H9 (cell line): ENCODE results near the gene CAPG. TPM values are rescaled to one million over a fixed set of nuclear protein-coding genes. Genes with fewer than 3 reads are reported as not detected.

Experiments used
- DNase-seq: peaks from one replicate; pipeline ENCODE4 v3.0.0-alpha.2; 2017
- H2AFZ ChIP-seq: one replicate; pipeline ENCODE4 v1.6.1; 2013; ENCODE audit warnings: mild to moderate bottlenecking, low read length, control low read depth, moderate library complexity
- H2AK5ac ChIP-seq: 2 replicates; pipeline ENCODE4 v1.6.1; 2013; ENCODE audit warnings: low read length, control low read depth, mixed read lengths; ENCODE audit not compliant: insufficient read length
- H2BK120ac ChIP-seq: one replicate; pipeline ENCODE4 v1.6.1; 2013; ENCODE audit warnings: low read depth, mild to moderate bottlenecking, low read length, control low read depth, inconsistent platforms; ENCODE audit not compliant: poor library complexity, severe bottlenecking
- H2BK12ac ChIP-seq: 2 replicates; pipeline ENCODE4 v1.6.1; 2013; ENCODE audit warnings: low read length, control low read depth, mixed read lengths, low read depth; ENCODE audit not compliant: insufficient read length
- H2BK15ac ChIP-seq: 2 replicates; pipeline ENCODE4 v1.6.1; 2013; ENCODE audit warnings: low read depth, low read length, control low read depth
- H2BK20ac ChIP-seq: one replicate; pipeline ENCODE4 v1.6.1; 2013; ENCODE audit warnings: low read depth, mild to moderate bottlenecking, low read length, control low read depth, inconsistent platforms; ENCODE audit not compliant: poor library complexity, severe bottlenecking
- H2BK5ac ChIP-seq: 2 replicates; pipeline ENCODE4 v1.6.1; 2013; ENCODE audit warnings: low read length, control low read depth, mixed read lengths; ENCODE audit not compliant: insufficient read length
- H3K14ac ChIP-seq: 2 replicates; pipeline ENCODE4 v1.6.1; 2013; ENCODE audit warnings: low read length, control low read depth; ENCODE audit not compliant: insufficient read depth
- H3K18ac ChIP-seq: 2 replicates; pipeline ENCODE4 v1.6.1; 2013; ENCODE audit warnings: low read depth, mild to moderate bottlenecking, mixed read lengths, low read length, control low read depth; ENCODE audit not compliant: insufficient read length
- H3K23ac ChIP-seq: 2 replicates; pipeline ENCODE4 v1.6.1; 2013; ENCODE audit warnings: low read length, control low read depth, mixed read lengths, low read depth; ENCODE audit not compliant: insufficient read length
- H3K23me2 ChIP-seq: 2 replicates; pipeline ENCODE4 v1.6.1; 2013; ENCODE audit warnings: low read depth, mild to moderate bottlenecking, mixed read lengths, low read length, control low read depth; ENCODE audit not compliant: insufficient read length, poor library complexity, severe bottlenecking
- H3K27ac ChIP-seq: 2 replicates; pipeline ENCODE4 v1.5.1; 2013; ENCODE audit warnings: low read length, control low read depth, mixed read lengths, low read depth; ENCODE audit not compliant: insufficient read length
- H3K27me3 ChIP-seq: 2 replicates; pipeline ENCODE4 v1.6.1; 2013; ENCODE audit warnings: low read length, control low read depth, inconsistent platforms; ENCODE audit not compliant: insufficient read depth
- H3K4ac ChIP-seq: 2 replicates; pipeline ENCODE4 v1.6.1; 2013; ENCODE audit warnings: low read depth, mild to moderate bottlenecking, control low read depth, inconsistent platforms, low read length, moderate library complexity
- H3K4me1 ChIP-seq: 2 replicates; pipeline ENCODE4 v1.6.1; 2013; ENCODE audit warnings: low read length, control low read depth, inconsistent platforms; ENCODE audit not compliant: insufficient read depth
- H3K4me2 ChIP-seq: 2 replicates; pipeline ENCODE4 v1.6.1; 2013; ENCODE audit warnings: low read length, control low read depth, mixed read lengths; ENCODE audit not compliant: insufficient read length, insufficient read depth
- H3K56ac ChIP-seq: 2 replicates; pipeline ENCODE4 v1.6.1; 2013; ENCODE audit warnings: low read depth, mild to moderate bottlenecking, mixed read lengths, low read length, control low read depth; ENCODE audit not compliant: insufficient read length
- H3K79me1 ChIP-seq: 2 replicates; pipeline ENCODE4 v1.6.1; 2013; ENCODE audit warnings: low read depth, mild to moderate bottlenecking, moderate library complexity, low read length, control low read depth, inconsistent platforms; ENCODE audit not compliant: insufficient read depth, poor library complexity, severe bottlenecking
- H3K79me2 ChIP-seq: 2 replicates; pipeline ENCODE4 v1.6.1; 2013; ENCODE audit warnings: low read length, control low read depth, inconsistent platforms; ENCODE audit not compliant: insufficient read depth
- H3K9ac ChIP-seq: 2 replicates; pipeline ENCODE4 v1.6.1; 2013; ENCODE audit warnings: low read length, control low read depth, mixed read lengths; ENCODE audit not compliant: insufficient read length; ENCODE audit errors: extremely low read depth
- H3K9me3 ChIP-seq: one replicate; pipeline ENCODE4 v1.6.1; 2013; ENCODE audit warnings: low read depth, low read length, inconsistent platforms; ENCODE audit not compliant: control insufficient read depth
- H3T11ph ChIP-seq: one replicate; pipeline ENCODE4 v1.6.1; 2013; ENCODE audit warnings: mild to moderate bottlenecking, low read length, control low read depth, inconsistent platforms
- H4K20me1 ChIP-seq: one replicate; pipeline ENCODE4 v1.6.1; 2013; ENCODE audit not compliant: control insufficient read depth, insufficient read length, insufficient read depth
- H4K5ac ChIP-seq: 2 replicates; pipeline ENCODE4 v1.6.1; 2013; ENCODE audit warnings: low read depth, mild to moderate bottlenecking, mixed read lengths, low read length, control low read depth; ENCODE audit not compliant: insufficient read length
- H4K8ac ChIP-seq: replicated peaks from 2 replicates; pipeline ENCODE4 v1.6.1; 2013; ENCODE audit warnings: low read length, control low read depth, mixed read lengths, low read depth; ENCODE audit not compliant: insufficient read length
- H4K91ac ChIP-seq: 2 replicates; pipeline ENCODE4 v1.6.1; 2013; ENCODE audit warnings: low read depth, mild to moderate bottlenecking, moderate library complexity, mixed read lengths, low read length, control low read depth; ENCODE audit not compliant: insufficient read length
- H3K27ac Mint-ChIP-seq, 3 experiments: 2 replicates in 2 of 3; 3 replicates in 1 of 3; pipeline ENCODE4 v1.8.0; 2020 to 2021; ENCODE audit warnings: mixed read lengths in 3 of 3, mild to moderate bottlenecking in 1 of 3, moderate library complexity in 1 of 3
- H3K27me3 Mint-ChIP-seq: 2 replicates; pipeline ENCODE4 v1.8.0; 2021; ENCODE audit warnings: low read depth, mild to moderate bottlenecking, moderate library complexity, mixed read lengths
- H3K36me3 Mint-ChIP-seq, 3 experiments: 2 replicates in 2 of 3; 3 replicates in 1 of 3; pipeline ENCODE4 v1.8.0; 2020 to 2021; ENCODE audit warnings: low read depth in 3 of 3, mixed read lengths in 3 of 3; ENCODE audit not compliant: insufficient read depth in 1 of 3
- H3K4me1 Mint-ChIP-seq, 2 experiments: 2 replicates each; pipeline ENCODE4 v1.8.0; 2020; ENCODE audit warnings: mixed read lengths in 2 of 2
- H3K4me3 Mint-ChIP-seq, 2 experiments: 2 replicates in 1 of 2; 3 replicates in 1 of 2; pipeline ENCODE4 v1.8.0; 2020 to 2021; ENCODE audit warnings: mild to moderate bottlenecking in 2 of 2, mixed read lengths in 2 of 2, moderate library complexity in 1 of 2
- H3K9me3 Mint-ChIP-seq, 2 experiments: 2 replicates in 1 of 2; 3 replicates in 1 of 2; pipeline ENCODE4 v1.8.0; 2020; ENCODE audit warnings: mild to moderate bottlenecking in 2 of 2, mixed read lengths in 2 of 2, moderate library complexity in 1 of 2
- CTCF ChIP-seq: fragments of 200-600 bp; sonication (generic); conservative IDR thresholded peaks from 3 replicates; pipeline ENCODE4 v1.8.0; 2021; ENCODE audit warnings: antibody characterized with exemption, mild to moderate bottlenecking
- WGBS: extraction: QIAGEN DNeasy Blood & Tissue Kit; methylation state at CpG from one replicate; pipeline ENCODE4 v1.1.7; 2013; ENCODE audit warnings: missing lambda C conversion rate, low lambda C conversion rate, mixed read lengths; ENCODE audit not compliant: insufficient read length; ENCODE audit errors: extremely low coverage; 5-methylcytosine and 5-hydroxymethylcytosine counted together
- total RNA-seq: library from RNA; stranded (reverse); gene quantifications from 2 replicates; pipeline ENCODE4 v1.2.1, GENCODE V29; 2021

The CAPG gene
- total RNA-seq, 1 experiment from 2014 or later: 72.8 TPM

- no peak overlapping the region for H3T11ph ChIP-seq
- no peaks in the 10 kb centered on the region for H3K23me2 ChIP-seq
- no peak overlapping the region for H2AK5ac ChIP-seq
- no CpG with 5 or more reads among the region's 3 CpGs for WGBS
- no peak overlapping the region for H3K56ac ChIP-seq
- H2BK12ac ChIP-seq: no peak overlapping the region
- H3K9ac ChIP-seq: no peak overlapping the region
- H3K4me2 ChIP-seq: no peak overlapping the region
- TF ChIP-seq CTCF: no peak
- H3K9me3 ChIP-seq: no peaks in the 10 kb centered on the region
- H2AFZ ChIP-seq: no peak overlapping the region
- no peak overlapping the region for H2BK20ac ChIP-seq
- H2BK120ac ChIP-seq: no peak overlapping the region
- no peak for DNase-seq
- no peaks in the 10 kb centered on the region for H4K20me1 ChIP-seq
- no peak overlapping the region for H3K27ac ChIP-seq
- Mint-ChIP-seq H3K4me1 (peaks cover 0 to 3% of the 10 kb centered on the region in 2 experiments; a peak in 2 of 4 replicates), H3K27me3 (no peaks in the 10 kb centered on the region), H3K4me3 (no peak overlapping the region), H3K27ac (no peak overlapping the region), H3K36me3 (peaks cover 15 to 56% (median 21%) of the 10 kb centered on the region in 3 experiments; a peak in 6 of 7 replicates), H3K9me3 (no peaks in the 10 kb centered on the region)
- no peak overlapping the region for H4K91ac ChIP-seq
- no peak overlapping the region for H4K5ac ChIP-seq
- no peak overlapping the region for H2BK5ac ChIP-seq
- H2BK15ac ChIP-seq: no peak overlapping the region
- no peak overlapping the region for H3K14ac ChIP-seq
- no peak overlapping the region for H4K8ac ChIP-seq
- no peaks in the 10 kb centered on the region for H3K79me2 ChIP-seq
- H3K27me3 ChIP-seq: no peaks in the 10 kb centered on the region
- H3K4ac ChIP-seq: no peak overlapping the region
- H3K79me1 ChIP-seq: no peaks in the 10 kb centered on the region
- no peak overlapping the region for H3K23ac ChIP-seq
- H3K4me1 ChIP-seq: no peaks in the 10 kb centered on the region; the same call in 1 of the 2 replicates
- no peak overlapping the region for H3K18ac ChIP-seq
These were observed 62.6 kb downstream of the CAPG start for GRCh38 chr2:85347599-85347998.

Other genes with a start within 250 kb of the CAPG start
- gene TGOLN2, start 82.4 kb downstream of the CAPG start, total RNA-seq: 47.7 and 47.8 TPM in 2 replicates
- 14.7 and 16.7 TPM in 2 replicates for gene RETSAT, start 55.8 kb downstream of the CAPG start, total RNA-seq
- 7.4 and 7.6 TPM in 2 replicates for gene ELMOD3, start 55.6 kb downstream of the CAPG start, total RNA-seq
- 0.61 TPM in 2 replicates for gene SH2D6, start 8.3 kb upstream of the CAPG start, total RNA-seq
- 447 and 459 TPM in 2 replicates for gene MAT2A, start 128.8 kb upstream of the CAPG start, total RNA-seq
- gene GGCX, start 151.1 kb upstream of the CAPG start, total RNA-seq: 32.2 and 32.9 TPM in 2 replicates
- 33.4 and 34.3 TPM in 2 replicates for gene VAMP8, start 167.2 kb upstream of the CAPG start, total RNA-seq
- 0.57 and 0.59 TPM in 2 replicates for gene VAMP5, start 174.1 kb upstream of the CAPG start, total RNA-seq
- 120 and 122 TPM in 2 replicates for gene RNF181, start 185.4 kb upstream of the CAPG start, total RNA-seq
- gene TMEM150A, start 192.3 kb upstream of the CAPG start, total RNA-seq: 19.0 and 19.3 TPM in 2 replicates
- 39.6 and 40.4 TPM in 2 replicates for gene C2orf68, start 201.7 kb upstream of the CAPG start, total RNA-seq
- gene USP39, start 205.8 kb upstream of the CAPG start, total RNA-seq: 77.9 and 79.2 TPM in 2 replicates